Endothelial cell of umbilical vein (primary cell): ENCODE measurements around the gene SEC61G. TPM values are rescaled to one million over a fixed set of nuclear protein-coding genes. Genes with fewer than 3 reads are reported as not detected.

ENCODE experiments used
- BruUV-seq: library from RNA; stranded (reverse); fragments of 400-500 nt; replicated peaks from 2 replicates; lab custom pipeline; 2021; lab: Mats Ljungman, UMichigan
- CTCF ChIA-PET: fragments of 300-600, 350-600 bp; sonication (Branson Sonifier 250); formaldehyde crosslinking; loops from one replicate; lab custom pipeline; 2021; ENCODE audit warnings: antibody characterized with exemption, inconsistent platforms; lab: Charles Lee
- POLR2A ChIA-PET: fragments of 300-600, 350-600 bp; sonication (Branson Sonifier 250); formaldehyde crosslinking; loops from one replicate; lab custom pipeline; 2021; ENCODE audit warnings: antibody characterized with exemption, inconsistent platforms; lab: Charles Lee
- DNase-seq: peaks from one replicate; pipeline ENCODE4 v3.0.0-alpha.2; 2011; ENCODE audit warnings: low read depth, low spot score
- FAIRE-seq: peaks from 2 replicates; lab custom pipeline; 2011; peaks lifted over from hg19 to GRCh38; lab: Jason Lieb, UNC
- H2AFZ ChIP-seq: 2 replicates; pipeline ENCODE4 v1.6.0; 2012; ENCODE audit warnings: low read depth, low read length, control low read depth, inconsistent platforms
- H3K27ac ChIP-seq: 2 replicates; pipeline ENCODE4 v1.5.1; 2011; ENCODE audit warnings: low read depth, mild to moderate bottlenecking, control low read depth, low read length, moderate library complexity; ENCODE audit not compliant: insufficient read depth
- H3K27me3 ChIP-seq, 2 experiments: 2 replicates each; pipeline versions ENCODE4 v1.6.0 to v1.6.1; 2011; ENCODE audit warnings: low read length in 2 of 2, mixed read lengths in 1 of 2; ENCODE audit not compliant: control insufficient read depth in 2 of 2, insufficient read depth in 2 of 2
- H3K36me3 ChIP-seq, 2 experiments: 2 replicates in 1 of 2; 3 replicates in 1 of 2; pipeline ENCODE4 v1.5.1; 2011; ENCODE audit warnings: low read length in 2 of 2, mild to moderate bottlenecking in 1 of 2, moderate library complexity in 1 of 2; ENCODE audit not compliant: control insufficient read depth in 2 of 2, insufficient read depth in 2 of 2; ENCODE audit errors: extremely low read depth in 1 of 2
- H3K4me1 ChIP-seq: 3 replicates; pipeline ENCODE4 v1.5.1; 2011; ENCODE audit warnings: mild to moderate bottlenecking, low read length; ENCODE audit not compliant: control insufficient read depth, insufficient read depth; ENCODE audit errors: extremely low read depth
- H3K4me2 ChIP-seq: 2 replicates; pipeline ENCODE4 v1.6.1; 2011; ENCODE audit warnings: low read length, control low read depth, mixed read lengths; ENCODE audit not compliant: insufficient read depth
- H3K4me3 ChIP-seq, 3 experiments: fragments of 200-600 bp in 1 of 3; sonication (generic), shearing (Covaris generic) in 1 of 3; replicated peaks in 1 of 3; 2 replicates each; pipeline ENCODE4 v1.5.1; 2011 to 2016; ENCODE audit warnings: control low read depth in 3 of 3, low read length in 3 of 3, mild to moderate bottlenecking in 2 of 3, inconsistent platforms in 1 of 3, low read depth in 1 of 3, moderate library complexity in 1 of 3; ENCODE audit not compliant: insufficient read depth in 1 of 3
- H3K79me2 ChIP-seq: 2 replicates; pipeline ENCODE4 v1.6.0; 2012; ENCODE audit warnings: low read length, inconsistent platforms; ENCODE audit not compliant: control insufficient read depth, insufficient read depth
- H3K9ac ChIP-seq: replicated peaks from 2 replicates; pipeline ENCODE3; 2011; ENCODE audit warnings: low read length, control low read depth; ENCODE audit not compliant: insufficient read depth; ENCODE audit errors: extremely low read depth
- H3K9me1 ChIP-seq: replicated peaks from 3 replicates; pipeline ENCODE4 v1.6.0; 2011; ENCODE audit warnings: mild to moderate bottlenecking, low read length; ENCODE audit not compliant: control insufficient read depth, insufficient read depth; ENCODE audit errors: extremely low read depth
- H3K9me3 ChIP-seq: replicated peaks from 2 replicates; pipeline ENCODE4 v1.5.1; 2012; ENCODE audit warnings: low read length, inconsistent platforms; ENCODE audit not compliant: control insufficient read depth, insufficient read depth
- H4K20me1 ChIP-seq: replicated peaks from 2 replicates; pipeline ENCODE3; 2011; ENCODE audit warnings: mild to moderate bottlenecking, low read length; ENCODE audit not compliant: control insufficient read depth, insufficient read depth; ENCODE audit errors: extremely low read depth
- EZH2 ChIP-seq: IDR thresholded peaks from 2 replicates; pipeline ENCODE4 v1.6.1; 2012; ENCODE audit warnings: borderline replicate concordance, low read depth, mild to moderate bottlenecking, moderate library complexity, low read length, inconsistent platforms; ENCODE audit not compliant: severe bottlenecking
- FOS ChIP-seq: IDR thresholded peaks from 2 replicates; pipeline ENCODE4 v1.6.1; 2011; ENCODE audit warnings: mild to moderate bottlenecking, low read length, moderate library complexity, borderline replicate concordance; ENCODE audit not compliant: insufficient read depth
- GATA2 ChIP-seq: IDR thresholded peaks from 2 replicates; pipeline ENCODE4 v1.7.0; 2011; ENCODE audit warnings: low read depth, mild to moderate bottlenecking, moderate library complexity, mixed read lengths, low read length; ENCODE audit not compliant: insufficient read length, insufficient read depth
- JUN ChIP-seq: IDR thresholded peaks from 2 replicates; pipeline ENCODE4 v1.6.1; 2011; ENCODE audit warnings: borderline replicate concordance, low read depth; ENCODE audit not compliant: insufficient read length, insufficient read depth
- MYC ChIP-seq: IDR thresholded peaks from one replicate; pipeline ENCODE4 v1.6.1; 2011; ENCODE audit warnings: mild to moderate bottlenecking, low read depth, low read length
- POLR2AphosphoS5 ChIP-seq: IDR thresholded peaks from 2 replicates; pipeline ENCODE4 v1.6.1; 2012; ENCODE audit warnings: low read depth, mild to moderate bottlenecking, control low read depth, low read length, moderate library complexity; ENCODE audit not compliant: insufficient read depth
- dilution Hi-C: fragments of 300-500 bp; cut with MboI; formaldehyde crosslinking; loops from one replicate; pipeline ENCODE4 v1.15.0; 2019; ENCODE audit warnings: low sequenced_read_pairs; ENCODE audit not compliant: extremely low pct_ligation_motif_present
- intact Hi-C: fragments of 100-400 bp; cut with micrococcal nuclease; formaldehyde crosslinking; loops from one replicate; pipeline ENCODE4 v1.10.0; 2022
- polyA plus RNA-seq, 4 experiments: library from polyadenylated mRNA; depleted of rRNA in 3 of 4; stranded (reverse) in 3 of 4; unstranded in 1 of 4; fragments of >200 nt; gene quantifications; 2 replicates each; pipeline versions ENCODE4 v1.2.1 to v1.2.3, GENCODE V29; 2011 to 2012; ENCODE audit warnings: missing spikeins in 1 of 4
- total RNA-seq: library from RNA; stranded (reverse); gene quantifications from 2 replicates; pipeline ENCODE4 v1.2.3, GENCODE V29; 2021
- TF ChIP-seq, protein P1 (sequence below), 2 donors: IDR thresholded peaks; 1 replicate in 1 of 2; 2 replicates in 1 of 2; pipeline ENCODE4 v1.5.1; 2011; ENCODE audit warnings: low read length in 2 of 2, mild to moderate bottlenecking in 2 of 2, moderate library complexity in 2 of 2, control low read depth in 1 of 2, inconsistent platforms in 1 of 2, low read depth in 1 of 2; ENCODE audit not compliant: insufficient read depth in 1 of 2; ENCODE audit errors: extremely low read depth in 1 of 2
- TF ChIP-seq, protein P2 (sequence below): IDR thresholded peaks from 2 replicates; pipeline ENCODE4 v1.6.1; 2011; ENCODE audit not compliant: insufficient read depth, insufficient read length

Gene SEC61G
- total and polyA plus RNA-seq, 2 donors (not counting 3 experiments of a cell fraction or from before 2014, with no cell fraction given): 201 to 401 TPM

DNA sequence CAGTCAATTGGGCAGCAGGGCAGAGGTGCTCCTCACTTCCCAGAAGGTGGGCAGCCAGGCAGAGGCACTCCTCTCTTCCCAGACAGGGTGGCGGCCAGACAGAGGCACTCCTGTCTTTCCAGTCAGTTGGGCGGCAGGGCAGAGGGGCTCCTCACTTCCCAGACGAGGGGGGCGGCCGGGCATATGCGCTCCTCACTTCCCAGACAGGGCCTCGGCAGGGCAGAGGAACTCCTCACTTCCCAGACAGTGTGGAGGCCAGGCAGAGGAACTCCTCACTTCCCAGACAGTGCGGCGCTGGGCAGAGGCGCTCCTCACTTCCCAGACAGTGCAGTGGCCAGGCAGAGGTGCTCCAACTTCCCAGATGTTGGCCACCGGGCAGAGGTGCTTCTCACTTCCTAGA is 33.4 kb upstream of the SEC61G start:
- CTCF ChIA-PET: no interaction called here
- dilution Hi-C loops (no loop called here), intact Hi-C loops (no loop called here)
- BruUV-seq: no TSS peak
- peaks cover 22 to 29% of the 10 kb centered on the region in 2 experiments for H3K27me3 ChIP-seq
- H3K27ac ChIP-seq: no peak overlapping the region
- no peaks in the 10 kb centered on the region for H3K4me1 ChIP-seq
- POLR2A ChIA-PET: no interaction called here
- H3K36me3 ChIP-seq: no peaks in the 10 kb centered on the region
- TF ChIP-seq FOS (no peak), GATA2 (no peak), JUN (no peak), MYC (no peak), EZH2 (no peak), POLR2AphosphoS5 (no peak)
- TF ChIP-seq, protein P1, sequence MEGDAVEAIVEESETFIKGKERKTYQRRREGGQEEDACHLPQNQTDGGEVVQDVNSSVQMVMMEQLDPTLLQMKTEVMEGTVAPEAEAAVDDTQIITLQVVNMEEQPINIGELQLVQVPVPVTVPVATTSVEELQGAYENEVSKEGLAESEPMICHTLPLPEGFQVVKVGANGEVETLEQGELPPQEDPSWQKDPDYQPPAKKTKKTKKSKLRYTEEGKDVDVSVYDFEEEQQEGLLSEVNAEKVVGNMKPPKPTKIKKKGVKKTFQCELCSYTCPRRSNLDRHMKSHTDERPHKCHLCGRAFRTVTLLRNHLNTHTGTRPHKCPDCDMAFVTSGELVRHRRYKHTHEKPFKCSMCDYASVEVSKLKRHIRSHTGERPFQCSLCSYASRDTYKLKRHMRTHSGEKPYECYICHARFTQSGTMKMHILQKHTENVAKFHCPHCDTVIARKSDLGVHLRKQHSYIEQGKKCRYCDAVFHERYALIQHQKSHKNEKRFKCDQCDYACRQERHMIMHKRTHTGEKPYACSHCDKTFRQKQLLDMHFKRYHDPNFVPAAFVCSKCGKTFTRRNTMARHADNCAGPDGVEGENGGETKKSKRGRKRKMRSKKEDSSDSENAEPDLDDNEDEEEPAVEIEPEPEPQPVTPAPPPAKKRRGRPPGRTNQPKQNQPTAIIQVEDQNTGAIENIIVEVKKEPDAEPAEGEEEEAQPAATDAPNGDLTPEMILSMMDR (IDR thresholded peaks at IDR 0.05; ENCODE audit: extremely low read depth in 1 of 2, insufficient read depth in 1 of 2, low read depth in 1 of 2, low read length in 2 of 2): no peak
- TF ChIP-seq, protein P2, sequence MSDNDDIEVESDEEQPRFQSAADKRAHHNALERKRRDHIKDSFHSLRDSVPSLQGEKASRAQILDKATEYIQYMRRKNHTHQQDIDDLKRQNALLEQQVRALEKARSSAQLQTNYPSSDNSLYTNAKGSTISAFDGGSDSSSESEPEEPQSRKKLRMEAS: no peak
- no peaks in the 10 kb centered on the region for H3K9me1 ChIP-seq
- no peak overlapping the region for H3K9ac ChIP-seq
- no peak overlapping the region for H3K4me3 ChIP-seq
- DNase-seq (no peak), FAIRE-seq (no peak)
- no peaks in the 10 kb centered on the region for H4K20me1 ChIP-seq
- H3K9me3 ChIP-seq: no peaks in the 10 kb centered on the region
- H3K79me2 ChIP-seq: no peaks in the 10 kb centered on the region
- no peak overlapping the region for H2AFZ ChIP-seq
- H3K4me2 ChIP-seq: no peak overlapping the region
